NCI-H1417 (cell line): ENCODE data around the gene MYCBPAP.

Source experiments
- DNase-seq, 3 experiments: peaks; one replicate each; lab custom pipeline; 2025; lab: John Stamatoyannopoulos, UW

MYCBPAP gene

GRCh38 chr17:50491505-50491904 is 16.7 kb upstream of the MYCBPAP start:
- no peak for DNase-seq

- DNase-seq = no peak
Observed at GRCh38 chr17:50492214-50492613, 16.0 kb upstream of the MYCBPAP start.

GRCh38 chr17:50493744-50494143 is 14.5 kb upstream of the MYCBPAP start:
- no peak for DNase-seq

GRCh38 chr17:50495217-50495823 is 12.9 kb upstream of the MYCBPAP start:
- DNase-seq = no peak

GRCh38 chr17:50495918-50496317 is 12.3 kb upstream of the MYCBPAP start:
- no peak for DNase-seq

- no peak for DNase-seq
Observed at GRCh38 chr17:50498021-50498874, 10.0 kb upstream of the MYCBPAP start.

GRCh38 chr17:50499270-50499669 is 9.0 kb upstream of the MYCBPAP start:
- DNase-seq = no peak

- no peak for DNase-seq
Observed at GRCh38 chr17:50499721-50500120, 8.5 kb upstream of the MYCBPAP start.

- peak in 2 of 3 experiments; percentile 11 to 15 for DNase-seq
Observed at GRCh38 chr17:50501054-50501453, 7.2 kb upstream of the MYCBPAP start.

- no peak for DNase-seq
Observed at GRCh38 chr17:50502301-50502990, 5.8 kb upstream of the MYCBPAP start.

- no peak for DNase-seq
Observed at GRCh38 chr17:50505591-50506130, 2.6 kb upstream of the MYCBPAP start.

GRCh38 chr17:50506298-50506697 is 1.9 kb upstream of the MYCBPAP start:
- no peak for DNase-seq

GRCh38 chr17:50508573-50509460 is 578 bp downstream of the MYCBPAP start:
- DNase-seq = no peak

- DNase-seq = no peak
Observed at GRCh38 chr17:50511058-50511457, 2.8 kb downstream of the MYCBPAP start.

- DNase-seq = no peak
Observed at GRCh38 chr17:50513495-50513894, 5.3 kb downstream of the MYCBPAP start.

GRCh38 chr17:50514388-50514787 is 6.1 kb downstream of the MYCBPAP start:
- DNase-seq = no peak

GRCh38 chr17:50514936-50515702 is 6.9 kb downstream of the MYCBPAP start:
- DNase-seq = no peak

- no peak for DNase-seq
Observed at GRCh38 chr17:50517011-50517410, 8.8 kb downstream of the MYCBPAP start.

- no peak for DNase-seq
Observed at GRCh38 chr17:50517504-50518383, 9.5 kb downstream of the MYCBPAP start.
